Hepatocyte (in vitro differentiated cells): Measurements from ENCODE around the gene OPRL1. TPM values are rescaled to one million over a fixed set of nuclear protein-coding genes. Genes with fewer than 3 reads are reported as not detected.

Source experiments
- DNase-seq: peaks from one replicate; pipeline ENCODE4 v3.0.0-alpha.2; 2016; ENCODE audit warnings: low spot score
- H2AFZ ChIP-seq: fragments of 200-600 bp; sonication (generic); 2 replicates; pipeline ENCODE4 v1.6.0; 2016; ENCODE audit warnings: antibody characterized with exemption, mild to moderate bottlenecking
- H3K27ac ChIP-seq: fragments of 200-600 bp; sonication (generic); 2 replicates; pipeline ENCODE4 v1.5.1; 2016; ENCODE audit warnings: mild to moderate bottlenecking
- H3K27me3 ChIP-seq: fragments of 200-600 bp; sonication (generic); 2 replicates; pipeline ENCODE4 v1.6.1; 2016
- H3K36me3 ChIP-seq: fragments of 200-600 bp; sonication (generic); replicated peaks from 2 replicates; pipeline ENCODE4 v1.5.1; 2016; ENCODE audit warnings: low read depth; ENCODE audit not compliant: insufficient read depth
- H3K4me1 ChIP-seq: fragments of 200-600 bp; sonication (generic); 2 replicates; pipeline ENCODE4 v1.5.1; 2016; ENCODE audit warnings: mild to moderate bottlenecking, moderate library complexity; ENCODE audit not compliant: insufficient read depth
- H3K4me2 ChIP-seq: fragments of 200-600 bp; sonication (generic); 2 replicates; pipeline ENCODE4 v1.6.0; 2016
- H3K4me3 ChIP-seq: fragments of 200-600 bp; sonication (generic); 2 replicates; pipeline ENCODE4 v1.5.1; 2016; ENCODE audit warnings: mild to moderate bottlenecking
- H3K79me2 ChIP-seq: fragments of 200-600 bp; sonication (generic); 2 replicates; pipeline ENCODE4 v1.6.0; 2017; ENCODE audit warnings: mild to moderate bottlenecking
- H3K9me2 ChIP-seq: fragments of 200-600 bp; sonication (generic); replicated peaks from 2 replicates; pipeline ENCODE4 v1.6.0; 2017; ENCODE audit warnings: mild to moderate bottlenecking; ENCODE audit not compliant: insufficient read depth
- H3K9me3 ChIP-seq: fragments of 200-600 bp; sonication (generic); 2 replicates; pipeline ENCODE4 v1.5.1; 2016; ENCODE audit warnings: low read depth, mild to moderate bottlenecking
- H4K20me1 ChIP-seq: fragments of 200-600 bp; sonication (generic); 2 replicates; pipeline ENCODE4 v1.6.0; 2016; ENCODE audit warnings: mild to moderate bottlenecking; ENCODE audit not compliant: insufficient read depth, poor library complexity, severe bottlenecking
- EZH2 ChIP-seq: fragments of 200-600 bp; sonication (generic); IDR thresholded peaks from 2 replicates; pipeline ENCODE4 v1.6.1; 2016; ENCODE audit warnings: antibody characterized with exemption, mild to moderate bottlenecking, borderline replicate concordance
- EZH2phosphoT487 ChIP-seq: fragments of 200-600 bp; sonication (generic); IDR thresholded peaks from one replicate; pipeline ENCODE4 v1.6.1; 2018; ENCODE audit warnings: antibody characterized with exemption, mild to moderate bottlenecking, low read depth, moderate library complexity; ENCODE audit not compliant: unreplicated experiment, severe bottlenecking
- WGBS: methylation state at CpG from one replicate; pipeline ENCODE4 v1.1.6; 2016; ENCODE audit warnings: low lambda C conversion rate; ENCODE audit errors: missing lambda C conversion rate; 5-methylcytosine and 5-hydroxymethylcytosine counted together
- polyA plus RNA-seq: library from polyadenylated mRNA; unstranded; fragments of >200 nt; fragmentation: Nextera tagmentation; extraction: Ambion mirVana; gene quantifications from 2 replicates; pipeline ENCODE4 v1.2.1, GENCODE V29; 2016
- total RNA-seq: library from RNA; depleted of rRNA; stranded (reverse); fragments of >200 nt; gene quantifications from 2 replicates; pipeline ENCODE4 v1.2.3, GENCODE V29; 2014
- TF ChIP-seq, protein P1 (sequence below): fragments of 200-600 bp; sonication (generic); IDR thresholded peaks from 2 replicates; pipeline ENCODE4 v1.5.1; 2016; ENCODE audit warnings: antibody characterized with exemption, mild to moderate bottlenecking; ENCODE audit not compliant: poor library complexity

OPRL1 gene
- total and polyA plus RNA-seq, 2 experiments from 2014 or later = 0.50 to 1.5 TPM

DNA sequence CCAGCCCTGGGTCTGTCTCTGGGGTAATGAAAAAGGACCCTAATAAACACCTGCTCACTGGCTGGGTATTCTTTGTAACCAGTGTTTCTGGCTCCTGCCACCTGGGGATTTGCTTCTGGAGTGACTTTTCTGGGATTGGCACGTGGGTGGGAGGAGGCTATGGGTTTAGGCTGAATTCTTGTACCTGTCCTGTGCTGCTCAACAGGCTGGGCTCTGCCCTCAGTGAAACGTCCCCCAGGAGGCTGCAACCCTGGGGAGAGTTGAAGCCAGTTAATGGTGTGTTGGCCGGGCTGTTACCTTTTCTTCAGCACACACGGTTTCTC lies 20.6 kb downstream of the OPRL1 start:
- Histone ChIP-seq H2AFZ (no peak overlapping the region), H3K79me2 (no peaks in the 10 kb centered on the region), H3K4me3 (no peak overlapping the region), H3K4me2 (no peak overlapping the region), H3K27ac (no peak overlapping the region), H3K9me2 (no peaks in the 10 kb centered on the region), H3K27me3 (peaks cover 35% of the 10 kb centered on the region), H3K4me1 (peaks cover 8% of the 10 kb centered on the region), H3K9me3 (no peaks in the 10 kb centered on the region), H4K20me1 (no peaks in the 10 kb centered on the region), H3K36me3 (no peaks in the 10 kb centered on the region)
- no peak for TF ChIP-seq EZH2
- TF ChIP-seq, protein P1, sequence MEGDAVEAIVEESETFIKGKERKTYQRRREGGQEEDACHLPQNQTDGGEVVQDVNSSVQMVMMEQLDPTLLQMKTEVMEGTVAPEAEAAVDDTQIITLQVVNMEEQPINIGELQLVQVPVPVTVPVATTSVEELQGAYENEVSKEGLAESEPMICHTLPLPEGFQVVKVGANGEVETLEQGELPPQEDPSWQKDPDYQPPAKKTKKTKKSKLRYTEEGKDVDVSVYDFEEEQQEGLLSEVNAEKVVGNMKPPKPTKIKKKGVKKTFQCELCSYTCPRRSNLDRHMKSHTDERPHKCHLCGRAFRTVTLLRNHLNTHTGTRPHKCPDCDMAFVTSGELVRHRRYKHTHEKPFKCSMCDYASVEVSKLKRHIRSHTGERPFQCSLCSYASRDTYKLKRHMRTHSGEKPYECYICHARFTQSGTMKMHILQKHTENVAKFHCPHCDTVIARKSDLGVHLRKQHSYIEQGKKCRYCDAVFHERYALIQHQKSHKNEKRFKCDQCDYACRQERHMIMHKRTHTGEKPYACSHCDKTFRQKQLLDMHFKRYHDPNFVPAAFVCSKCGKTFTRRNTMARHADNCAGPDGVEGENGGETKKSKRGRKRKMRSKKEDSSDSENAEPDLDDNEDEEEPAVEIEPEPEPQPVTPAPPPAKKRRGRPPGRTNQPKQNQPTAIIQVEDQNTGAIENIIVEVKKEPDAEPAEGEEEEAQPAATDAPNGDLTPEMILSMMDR = no peak
- DNase-seq = no peak
- 66% methylated on average over 4 of the region's 4 CpGs for WGBS

DNA sequence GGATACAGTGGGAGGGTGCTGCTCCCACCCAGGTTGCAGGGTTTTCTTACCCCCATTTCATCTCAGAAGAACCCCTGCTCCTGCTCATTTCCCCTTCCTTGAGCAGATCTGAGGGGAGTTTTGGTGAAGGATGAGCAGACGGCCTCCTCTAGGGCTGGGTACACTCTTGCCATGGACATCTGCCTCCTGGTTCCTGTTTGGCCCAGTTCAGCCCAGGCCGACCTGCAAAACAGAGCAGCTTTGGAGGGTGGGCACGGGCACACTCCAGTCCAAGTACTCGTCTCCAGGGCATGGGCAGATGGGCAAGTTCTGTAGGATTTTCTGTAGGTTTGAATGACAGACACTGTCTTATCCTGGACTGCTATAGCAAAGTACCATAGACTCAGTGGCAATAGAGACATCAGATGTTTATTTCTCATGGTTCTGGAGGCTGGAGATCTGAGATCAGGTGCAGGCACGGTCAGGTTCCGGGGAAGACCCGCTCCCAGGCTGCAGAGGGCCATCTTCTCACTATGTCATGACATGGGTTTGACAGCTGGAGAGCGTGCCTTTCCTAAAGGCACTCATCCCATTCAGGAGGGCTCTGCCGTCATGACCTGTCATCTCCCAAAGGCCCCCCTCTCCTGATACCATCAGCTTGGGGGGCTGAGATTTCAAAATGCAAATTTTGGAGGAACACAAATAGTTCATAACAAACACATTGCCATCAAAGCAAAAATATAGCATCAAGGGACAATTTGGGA lies 21.2 kb downstream of the OPRL1 start:
- no peak for DNase-seq
- Histone ChIP-seq H3K9me2 (no peaks in the 10 kb centered on the region), H3K79me2 (no peaks in the 10 kb centered on the region), H3K27ac (no peak overlapping the region), H3K9me3 (no peaks in the 10 kb centered on the region), H3K4me3 (no peak overlapping the region), H3K36me3 (no peaks in the 10 kb centered on the region), H3K4me1 (peaks cover 8% of the 10 kb centered on the region), H2AFZ (no peak overlapping the region), H3K4me2 (no peak overlapping the region), H4K20me1 (no peaks in the 10 kb centered on the region), H3K27me3 (peaks cover 35% of the 10 kb centered on the region)
- WGBS = 86% methylated on average over 9 of the region's 9 CpGs
- TF ChIP-seq, protein P1 = no peak
- no peak for TF ChIP-seq EZH2phosphoT487
- no peak for TF ChIP-seq EZH2

DNA sequence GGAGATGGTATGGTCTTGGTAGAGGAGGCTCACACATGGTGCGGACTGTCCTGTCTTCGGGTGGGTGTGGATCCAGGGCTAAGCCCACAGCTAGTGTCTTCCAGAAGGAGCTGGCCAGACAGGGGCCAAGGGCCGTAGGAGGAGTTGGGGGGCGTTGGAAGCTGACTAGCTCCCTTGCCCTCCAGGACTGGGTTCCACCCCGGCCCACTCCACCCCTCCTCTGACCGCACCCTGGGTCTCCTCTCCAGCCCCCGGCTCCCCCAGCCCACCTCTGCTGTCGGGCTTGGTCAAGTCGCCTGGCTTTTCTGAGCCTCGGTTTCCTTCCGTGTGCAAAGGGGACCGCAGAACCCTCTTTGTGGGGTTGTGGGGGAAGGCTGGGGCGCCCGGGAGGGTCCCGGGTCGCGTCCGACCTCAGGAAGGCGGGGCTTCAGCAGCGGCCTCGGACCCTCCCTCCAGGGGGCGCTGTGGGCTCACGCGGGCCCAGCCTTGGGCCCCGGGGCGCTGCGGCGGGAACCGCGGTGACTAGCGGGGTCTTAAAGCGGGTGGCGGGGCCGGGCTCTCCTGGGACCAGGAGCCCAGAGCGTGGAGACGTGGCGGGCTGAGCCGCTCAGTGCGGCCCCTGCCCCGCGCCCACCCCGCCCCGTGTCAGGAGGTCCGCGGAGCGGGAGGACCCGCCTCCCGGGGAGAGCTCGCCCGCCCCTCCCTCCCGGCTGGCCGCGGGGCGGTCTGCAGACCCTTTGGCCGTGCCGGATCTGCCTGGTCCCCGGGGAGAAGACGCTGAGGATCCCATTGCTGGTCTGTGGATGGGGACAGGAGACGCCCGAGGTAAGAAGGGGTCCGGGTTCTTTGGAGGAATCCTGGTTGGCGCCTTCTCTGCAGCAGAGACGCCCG lies 22.1 kb downstream of the OPRL1 start:
- Histone ChIP-seq H3K4me2 (peak overlapping the region; percentile 91), H3K9me2 (no peaks in the 10 kb centered on the region), H3K79me2 (no peaks in the 10 kb centered on the region), H2AFZ (peak overlapping the region; percentile 40), H3K4me3 (peak overlapping the region; percentile 29), H3K4me1 (peaks cover 8% of the 10 kb centered on the region), H3K27ac (no peak overlapping the region), H3K9me3 (no peaks in the 10 kb centered on the region), H3K27me3 (peaks cover 35% of the 10 kb centered on the region), H3K36me3 (no peaks in the 10 kb centered on the region), H4K20me1 (no peaks in the 10 kb centered on the region)
- 17% methylated on average over 39 of the region's 64 CpGs for WGBS
- peak; percentile 74 for DNase-seq
- TF ChIP-seq, protein P1 = peak; percentile 77
- TF ChIP-seq EZH2 = no peak
